Motor neuron (in vitro differentiated cells): ENCODE data around the gene TMTC2. TPM values are rescaled to one million over a fixed set of nuclear protein-coding genes. Genes with fewer than 3 reads are reported as not detected.
"Not testable (repeated sequence)": the region's sequence is repeated elsewhere in the genome, so short reads cannot be mapped to it uniquely, and the experiment has no call there.

Experiments
- ATAC-seq, 8 experiments: fragments of 200-7000 bp; cut with Tn5 transposase; replicated peaks in 6 of 8; 2 replicates each; pipeline ENCODE4 v1.8.0; 2021; ENCODE audit warnings: mild to moderate bottlenecking in 8 of 8, moderate library complexity in 8 of 8
- H3K27ac ChIP-seq, 2 donors: fragments of 250-450 bp; sonication (Bioruptor Pico); 2 replicates each; pipeline ENCODE4 v1.9.0; 2021; ENCODE audit warnings: antibody characterized with exemption in 2 of 2, mild to moderate bottlenecking in 2 of 2, moderate library complexity in 1 of 2
- H3K4me1 ChIP-seq, 2 donors: fragments of 250-450 bp; sonication (Bioruptor Pico); replicated peaks in 1 of 2; 2 replicates each; pipeline ENCODE4 v1.6.1; 2021; ENCODE audit warnings: antibody characterized with exemption in 2 of 2, mild to moderate bottlenecking in 2 of 2, moderate library complexity in 1 of 2
- H3K4me3 ChIP-seq, 5 donors: fragments of 250-450 bp; sonication (Bioruptor Pico); 2 replicates each; pipeline ENCODE4 v1.9.0; 2021; ENCODE audit warnings: antibody characterized with exemption in 5 of 5, mild to moderate bottlenecking in 5 of 5, moderate library complexity in 4 of 5
- WGBS, 10 experiments: fragments of 450-650 bp; shearing (Covaris generic); methylation state at CpG; one replicate each; pipeline ENCODE4 v1.0.0; 2022; 5-methylcytosine and 5-hydroxymethylcytosine counted together
- in situ Hi-C, 9 experiments: fragments of 400-800 bp; cut with MboI; loops; one replicate each; pipeline ENCODE4 v1.15.0; 2021; ENCODE audit warnings: low sequenced_read_pairs in 9 of 9, low pct_unique_long_range_greater_than_20kb in 2 of 9; ENCODE audit not compliant: unreplicated experiment in 9 of 9
- total RNA-seq, 8 experiments: library from RNA; unstranded; fragments of 300-600 nt; gene quantifications; 2 replicates each; pipeline versions ENCODE4 v1.2.3 to v1.2.4, GENCODE V29; 2022

Gene TMTC2
- total RNA-seq, 8 experiments from 2014 or later = 11.4 to 49.3 (median 31.3) TPM

DNA sequence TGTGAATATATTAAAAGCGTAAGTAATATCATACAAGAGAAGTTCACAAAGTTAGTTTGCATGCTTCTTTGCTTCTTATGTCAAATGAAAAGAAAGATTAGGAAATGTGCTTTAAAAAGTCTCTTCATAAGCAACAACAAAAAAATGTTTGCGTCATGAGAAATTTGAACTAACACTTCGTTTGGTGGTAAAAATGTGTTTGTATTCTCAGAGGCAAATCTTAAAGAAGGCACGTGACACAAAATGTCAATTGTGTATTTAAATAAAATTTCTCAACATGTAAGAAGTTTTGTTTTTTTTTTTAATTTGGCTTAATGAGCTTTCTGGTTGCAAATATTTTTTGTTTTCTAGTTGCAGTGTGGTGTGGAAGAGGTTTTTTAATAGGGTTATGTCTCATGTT, 93.8 kb downstream of the TMTC2 start:
- WGBS, 10 experiments = 19 to 85% (median 65%) methylated on average over 4 of the region's 4 CpGs
- no peak for ATAC-seq
- Histone ChIP-seq H3K27ac (peak overlapping the region in 1 of 2 donors; percentile 84), H3K4me3 (no peak overlapping the region), H3K4me1 (peaks cover 34 to 41% of the 10 kb centered on the region in 2 donors)
- in situ Hi-C loops = no loop called here

DNA sequence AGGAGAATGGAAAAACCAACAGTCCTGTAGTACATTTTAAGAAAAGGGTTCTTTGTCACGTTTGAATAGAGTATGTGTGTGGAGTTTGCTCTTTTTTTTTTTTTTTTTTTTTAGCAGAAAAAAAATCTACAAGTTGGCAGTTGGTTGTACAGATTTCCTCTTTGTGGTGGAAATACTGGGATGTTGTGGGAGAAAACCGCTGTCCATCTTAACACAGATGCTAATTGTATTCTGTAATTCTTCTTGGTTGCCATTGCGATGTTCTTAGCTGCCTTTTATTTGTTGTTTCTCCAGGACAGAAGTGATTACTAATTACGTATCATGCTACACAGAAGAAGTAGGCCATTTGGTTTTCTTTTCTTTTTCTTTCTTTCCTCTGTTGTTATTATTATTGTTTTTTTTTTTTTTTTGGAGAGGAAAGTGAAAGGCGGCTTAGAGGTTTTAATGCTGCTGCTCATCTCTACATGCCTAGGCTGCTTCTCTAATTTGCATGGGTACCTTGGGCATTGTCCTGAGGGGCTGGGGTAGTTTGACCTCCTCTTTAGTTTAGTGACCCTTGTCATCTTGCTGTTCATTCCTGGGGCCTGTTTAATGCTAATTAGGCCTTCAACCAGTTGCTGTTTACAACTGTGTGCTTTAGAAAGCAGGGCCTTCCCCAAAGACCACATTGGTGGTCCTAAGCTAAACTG, 94.7 kb downstream of the TMTC2 start:
- in situ Hi-C loops = no loop called here
- WGBS, 10 experiments = 5 to 80% (median 25%) methylated on average over 2 to 5 of the region's 5 CpGs; no CpG with 5 or more reads in 1 of the 10 experiments
- Histone ChIP-seq H3K4me3 (peak overlapping the region in 1 of 5 donors; percentile 5), H3K4me1 (peaks cover 43 to 45% of the 10 kb centered on the region in 2 donors), H3K27ac (peak overlapping the region; percentile 47 to 84)
- ATAC-seq = peak in 5 of 8 experiments; percentile 85 to 92 (median 90)

DNA sequence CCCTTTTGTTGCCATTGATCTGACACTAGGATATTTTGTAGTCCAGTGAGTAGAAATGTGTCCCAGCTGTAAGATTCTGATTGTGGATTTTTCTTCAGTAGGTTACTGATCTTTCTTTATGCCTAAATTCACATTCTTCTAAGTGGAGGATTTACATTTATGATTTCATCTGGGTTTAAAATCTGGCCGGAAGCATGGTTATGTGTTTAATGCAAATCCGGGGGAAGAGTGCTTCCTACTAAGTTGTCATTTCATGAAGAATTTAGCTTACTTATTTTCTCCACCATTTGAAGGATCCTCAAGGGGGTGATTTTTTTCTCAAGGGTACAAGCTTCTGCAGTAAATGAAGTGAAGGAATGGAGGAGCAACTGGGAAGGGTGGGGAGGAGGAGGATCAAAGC, 96.7 kb downstream of the TMTC2 start:
- ATAC-seq = peak in 1 of 8 experiments; percentile 51
- Histone ChIP-seq H3K4me1 (peaks cover 45 to 49% of the 10 kb centered on the region in 2 donors), H3K4me3 (no peak overlapping the region), H3K27ac (peak overlapping the region in 1 of 2 donors; percentile 51)
- WGBS, 10 experiments = 21 to 100% (median 78%) methylated on average over 1 to 2 of the region's 2 CpGs; no CpG with 5 or more reads in 1 of the 10 experiments
- in situ Hi-C loops = no loop called here

DNA sequence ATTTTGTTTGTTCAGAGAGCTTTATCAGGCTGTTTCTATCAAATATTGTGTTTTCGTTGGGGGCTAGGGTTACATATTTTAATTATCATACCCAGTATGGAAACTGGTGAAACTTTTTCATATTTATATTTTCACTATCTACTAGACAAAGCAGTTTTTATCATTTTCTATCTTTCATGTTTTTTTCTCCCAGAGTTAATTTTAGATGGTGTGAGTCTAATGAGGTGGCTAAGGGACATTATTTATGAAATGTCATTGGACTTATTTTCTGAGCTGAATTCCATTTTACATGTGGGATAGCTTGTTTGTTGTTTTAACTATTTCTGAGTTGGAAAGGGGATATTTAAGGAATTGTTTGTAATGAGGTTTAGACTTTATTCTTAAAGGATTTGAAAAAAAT, 100.3 kb downstream of the TMTC2 start:
- H3K27ac ChIP-seq = no peak overlapping the region

DNA sequence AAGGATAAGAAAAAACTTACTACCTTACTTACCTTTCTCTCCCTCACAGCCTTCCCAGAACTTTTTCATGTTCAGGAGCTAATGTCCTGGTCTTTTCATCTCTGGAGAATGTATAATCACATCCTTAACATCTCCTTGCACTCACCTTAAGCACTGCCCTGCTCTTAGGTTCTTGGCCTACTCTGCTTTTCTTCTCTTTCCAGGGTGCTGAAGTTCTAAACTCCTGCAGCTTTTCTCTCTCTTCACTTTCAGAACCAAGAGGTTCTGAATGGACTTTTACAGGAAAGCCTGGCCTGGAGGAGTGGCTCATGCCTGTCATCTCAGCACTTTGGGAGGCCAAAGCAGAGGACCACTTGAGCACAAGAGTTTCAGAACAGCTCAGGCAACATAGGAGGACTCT, 101.9 kb downstream of the TMTC2 start:
- in situ Hi-C loops = no loop called here
- no peak for ATAC-seq
- H3K4me1 ChIP-seq = peaks cover 26 to 39% of the 10 kb centered on the region in 2 donors
- H3K4me3 ChIP-seq = no peak overlapping the region
- no peak overlapping the region for H3K27ac ChIP-seq

More for the DNA sequence above, 100.3 kb downstream of the TMTC2 start:
- in situ Hi-C loops = no loop called here
- Histone ChIP-seq H3K4me1 (peaks cover 33 to 41% of the 10 kb centered on the region in 2 donors), H3K4me3 (no peak overlapping the region)
- ATAC-seq = no peak
- 33 to 100% (median 92%) methylated on average over 1 of the region's 1 CpG; no CpG with 5 or more reads in 1 of the 10 experiments for WGBS, 10 experiments

DNA sequence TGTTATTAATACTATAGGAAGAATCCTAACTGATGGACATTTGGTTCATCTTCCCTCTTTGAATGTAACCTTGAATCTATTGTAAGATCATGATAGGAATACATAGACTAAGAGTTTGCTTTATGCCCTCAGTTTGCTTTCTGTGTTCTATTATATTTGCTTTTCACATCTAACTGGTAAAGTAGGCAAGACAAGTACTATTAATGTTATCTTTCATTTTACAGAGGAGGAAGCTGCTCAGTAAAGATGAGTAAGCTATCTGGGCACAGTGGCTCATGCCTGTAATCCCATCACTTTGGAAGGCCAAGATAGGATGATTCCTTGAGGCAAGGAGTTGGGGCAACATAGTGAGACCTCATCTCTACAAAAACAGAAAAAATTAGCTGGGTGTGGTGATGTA, 103.0 kb downstream of the TMTC2 start:
- peaks cover 22 to 45% of the 10 kb centered on the region in 2 donors for H3K4me1 ChIP-seq
- ATAC-seq = no peak
- in situ Hi-C loops = no loop called here
- no peak overlapping the region for H3K27ac ChIP-seq
- no peak overlapping the region for H3K4me3 ChIP-seq

DNA sequence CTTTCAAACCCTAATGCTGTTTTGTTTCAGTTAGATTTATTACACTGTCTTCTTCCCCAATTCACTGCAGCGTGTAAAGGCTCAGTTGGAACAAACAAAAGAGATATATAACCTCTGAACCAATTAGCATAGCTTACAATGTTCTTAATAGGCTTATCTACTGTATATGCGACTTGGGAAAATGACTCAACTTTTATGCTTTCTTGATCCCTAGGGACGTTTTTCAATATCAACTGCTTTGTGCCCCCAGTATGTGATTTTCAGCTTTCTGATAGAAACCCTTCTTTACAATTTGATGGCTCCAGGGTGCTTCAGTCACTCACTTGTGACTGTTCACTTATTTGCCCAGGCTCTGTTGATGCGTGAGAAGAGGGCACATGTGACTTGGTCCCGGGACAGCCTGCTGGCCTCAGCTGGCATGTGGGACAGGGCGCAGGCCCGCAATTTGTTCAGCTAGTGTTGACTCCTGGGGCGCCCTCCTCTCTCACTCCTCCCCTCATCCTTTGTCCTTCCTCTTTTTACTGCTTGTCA, 107.1 kb downstream of the TMTC2 start:
- Histone ChIP-seq H3K4me1 (peaks cover 19 to 32% of the 10 kb centered on the region in 2 donors), H3K27ac (peak overlapping the region; percentile 3 to 49), H3K4me3 (no peak overlapping the region)
- in situ Hi-C loops = no loop called here
- ATAC-seq = peak in 5 of 8 experiments; percentile 94 to 97 (median 96)
- WGBS, 10 experiments = 0 to 90% (median 29%) methylated on average over 1 to 8 of the region's 8 CpGs

DNA sequence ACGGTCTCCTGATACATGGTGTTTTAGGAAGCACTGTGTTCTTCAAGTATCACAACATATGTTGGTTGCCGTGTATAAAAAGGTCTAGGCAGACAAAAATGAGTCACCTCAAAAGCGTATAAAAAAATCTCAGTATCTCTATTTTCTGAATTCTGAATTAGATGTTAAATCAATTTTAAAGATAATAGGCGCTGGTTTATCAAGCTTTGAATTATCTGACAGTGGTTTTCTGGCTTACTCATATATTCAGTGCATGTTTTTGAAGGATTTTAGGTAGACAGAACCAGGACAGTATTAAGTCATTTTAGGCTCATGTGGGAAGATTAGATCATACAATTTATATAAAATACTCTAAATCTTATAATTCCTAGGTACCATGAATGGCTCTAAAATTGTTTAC, 110.8 kb downstream of the TMTC2 start:
- Histone ChIP-seq H3K4me1 (peaks cover 14 to 27% of the 10 kb centered on the region in 2 donors), H3K27ac (no peak overlapping the region), H3K4me3 (no peak overlapping the region)
- 83 to 100% (median 98%) methylated on average over 1 to 4 of the region's 4 CpGs for WGBS, 10 experiments
- no peak for ATAC-seq
- in situ Hi-C loops = no loop called here

DNA sequence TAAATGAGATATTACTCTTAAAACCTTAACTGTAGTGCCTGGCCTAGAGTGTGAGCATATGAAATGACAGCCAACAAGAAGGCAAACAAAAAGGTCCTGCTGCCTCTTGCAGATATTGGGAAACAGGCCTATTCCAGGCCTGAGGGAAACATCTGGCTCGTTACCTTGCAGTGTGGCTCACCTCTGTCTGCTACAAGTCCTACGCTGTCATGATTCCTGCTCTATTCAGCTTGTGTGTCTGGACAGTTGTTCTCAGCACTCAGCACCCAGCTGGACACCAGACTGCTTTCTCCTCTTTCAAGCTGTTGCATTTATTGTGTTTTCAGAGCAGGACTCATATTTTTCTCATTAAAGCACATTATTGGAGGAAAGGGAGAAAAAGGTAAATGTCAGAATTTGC, 113.5 kb downstream of the TMTC2 start:
- H3K4me1 ChIP-seq = peaks cover 0 to 3% of the 10 kb centered on the region in 2 donors
- ATAC-seq = no peak
- H3K4me3 ChIP-seq = no peak overlapping the region
- H3K27ac ChIP-seq = no peak overlapping the region
- WGBS, 10 experiments = 60 to 100% (median 86%) methylated on average over 1 to 2 of the region's 2 CpGs; no CpG with 5 or more reads in 3 of the 10 experiments
- in situ Hi-C loops = no loop called here

DNA sequence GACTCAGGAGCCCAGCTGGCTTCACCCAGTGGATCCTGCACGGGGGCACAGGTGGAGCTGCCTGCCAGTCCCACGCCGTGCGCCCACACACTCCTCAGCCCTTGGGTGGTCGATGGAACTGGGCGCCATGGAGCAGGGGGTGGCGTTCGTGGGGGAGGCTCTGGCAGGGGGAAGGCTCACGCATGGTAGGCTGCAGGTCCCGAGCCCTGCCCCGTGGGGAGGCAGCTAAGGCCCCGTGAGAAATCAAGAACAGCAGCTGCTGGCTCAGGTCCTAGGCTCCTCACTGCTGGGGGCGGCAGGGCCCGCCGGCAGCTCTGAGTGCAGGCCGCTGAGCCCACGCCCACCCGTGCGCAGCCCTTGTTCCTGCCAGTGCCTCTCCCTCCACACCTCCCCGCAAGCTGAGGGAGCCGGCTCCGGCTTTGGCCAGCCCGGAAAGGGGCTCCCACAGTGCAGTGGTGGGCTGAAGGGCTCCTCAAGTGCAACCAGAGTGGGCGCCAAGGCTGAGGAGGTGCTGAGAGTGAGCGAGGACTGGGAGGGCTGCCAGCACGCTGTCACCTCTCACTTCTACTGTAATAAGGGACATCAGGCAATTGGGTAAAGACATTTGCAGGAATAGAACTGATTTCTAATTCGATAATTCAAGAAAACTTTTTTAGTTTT, 115.4 kb downstream of the TMTC2 start:
- ATAC-seq = no peak
- Histone ChIP-seq H3K4me1 (no peaks in the 10 kb centered on the region), H3K27ac (no peak overlapping the region), H3K4me3 (no peak overlapping the region)
- in situ Hi-C loops = no loop called here
- WGBS, 10 experiments = 40 to 100% (median 95%) methylated on average over 1 to 6 of the region's 27 CpGs; no CpG with 5 or more reads in 1 of the 10 experiments

DNA sequence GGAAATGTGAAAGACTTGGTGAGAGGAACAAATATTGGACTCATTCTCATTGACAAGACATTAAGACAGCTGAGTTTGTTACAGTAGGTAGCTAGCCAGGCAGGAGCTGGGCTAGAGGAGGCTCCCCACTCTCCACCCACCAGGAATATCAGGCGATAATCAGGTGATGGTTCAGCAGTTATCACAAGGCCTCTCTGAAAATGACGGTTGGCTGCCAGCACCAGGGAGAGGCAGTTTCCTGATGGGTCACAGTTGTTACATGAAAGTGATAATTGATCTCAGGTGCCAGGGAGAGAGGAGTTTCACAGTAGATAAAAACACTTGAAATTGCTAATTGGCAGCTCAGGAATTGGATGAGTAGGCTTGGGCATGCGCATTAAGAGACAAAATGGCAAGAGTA, 116.5 kb downstream of the TMTC2 start:
- Histone ChIP-seq H3K27ac (no peak overlapping the region), H3K4me3 (no peak overlapping the region), H3K4me1 (peaks cover 3 to 4% of the 10 kb centered on the region in 2 donors)
- peak in 1 of 8 experiments; percentile 22 for ATAC-seq
- in situ Hi-C loops = no loop called here
- 58 to 100% (median 96%) methylated on average over 1 to 3 of the region's 3 CpGs; no CpG with 5 or more reads in 4 of the 10 experiments for WGBS, 10 experiments

DNA sequence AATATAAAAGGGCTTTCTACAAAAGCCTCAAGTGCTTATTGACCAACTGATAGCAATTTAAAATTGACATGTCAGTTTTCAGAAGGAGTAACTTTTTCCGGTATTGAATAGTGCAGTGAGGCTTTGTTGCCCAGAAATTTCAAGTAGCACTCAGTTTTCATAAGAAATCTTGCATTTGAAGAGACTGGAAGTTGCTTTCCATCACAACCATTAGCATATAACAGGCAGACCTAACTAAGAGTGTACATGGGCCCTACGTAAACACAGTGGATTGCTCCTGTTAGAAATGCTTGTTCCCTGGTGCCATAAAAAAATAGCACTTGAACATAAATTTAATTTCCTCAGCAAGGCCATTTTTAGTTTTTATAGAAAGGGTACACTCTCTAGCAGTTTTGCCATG, 117.9 kb downstream of the TMTC2 start:
- in situ Hi-C loops = no loop called here
- H3K4me1 ChIP-seq = peaks cover 3 to 4% of the 10 kb centered on the region in 2 donors
- H3K4me3 ChIP-seq = no peak overlapping the region
- WGBS, 10 experiments = 86 to 100% (median 100%) methylated on average over 1 to 2 of the region's 2 CpGs; no CpG with 5 or more reads in 1 of the 10 experiments
- H3K27ac ChIP-seq = no peak overlapping the region
- ATAC-seq = no peak

DNA sequence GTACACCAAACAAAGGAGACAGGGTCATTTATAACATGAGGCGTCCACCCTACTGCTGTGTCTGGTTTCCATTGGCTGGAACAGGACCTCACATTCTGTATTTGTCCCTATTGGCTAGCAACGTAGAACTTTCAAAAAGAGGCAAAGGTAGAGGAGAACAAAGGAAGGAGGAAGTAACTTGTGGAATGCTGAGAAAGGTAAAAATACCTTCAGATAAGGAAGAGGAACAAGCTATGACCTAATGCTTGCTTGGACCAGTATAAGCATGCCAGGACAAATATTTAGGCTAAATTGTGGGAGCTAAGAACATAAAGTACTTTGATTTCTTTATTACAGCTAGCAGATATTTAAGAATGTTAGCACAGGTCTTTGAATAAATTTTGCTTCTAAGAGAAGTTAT, 118.3 kb downstream of the TMTC2 start:
- in situ Hi-C loops, H3K4me1 ChIP-seq, ATAC-seq: not testable (repeated sequence)

More for the DNA sequence above, 118.3 kb downstream of the TMTC2 start:
- not testable (repeated sequence) for H3K27ac ChIP-seq, H3K4me3 ChIP-seq
- 40 to 94% (median 81%) methylated on average over 1 to 2 of the region's 2 CpGs; no CpG with 5 or more reads in 1 of the 10 experiments for WGBS, 10 experiments
